ENCODE data around the gene ITPKC. TPM values are rescaled to one million over a fixed set of nuclear protein-coding genes. Genes with fewer than 3 reads are reported as not detected.

Gene ITPKC
- total and polyA plus RNA-seq, 2 experiments from 2014 or later, result 5.3 to 12.6 TPM

- Histone ChIP-seq H2AFZ (no peak overlapping the region), H3K27ac (ENCODE audit: low read depth) (no peak overlapping the region), H3K79me2 (replicated peaks; ENCODE audit: insufficient read depth) (no peaks in the 10 kb centered on the region), H3K36me3 (ENCODE audit: insufficient read depth) (peaks cover 15% of the 10 kb centered on the region; the same call in 1 of the 2 replicates), H3K4me3 (no peak overlapping the region), H3K9me2 (ENCODE audit: insufficient read depth) (no peaks in the 10 kb centered on the region), H3F3A (replicated peaks; ENCODE audit: low read depth) (no peaks in the 10 kb centered on the region), H3K4me1 (ENCODE audit: insufficient read depth) (no peaks in the 10 kb centered on the region), H3K4me2 (no peak overlapping the region), H4K20me1 (replicated peaks; ENCODE audit: insufficient read depth) (no peaks in the 10 kb centered on the region), H3K27me3 (ENCODE audit: insufficient read depth) (no peaks in the 10 kb centered on the region)
- ATAC-seq (no peak), DNase-seq (ENCODE audit: low spot score) (no peak)
- Mint-ChIP-seq H3K36me3 (ENCODE audit: low read depth) (peaks cover 32% of the 10 kb centered on the region), H3K9me3 (no peaks in the 10 kb centered on the region), H3K27me3 (ENCODE audit: insufficient read depth, low read depth, poor library complexity) (no peaks in the 10 kb centered on the region), H3K27ac (no peak overlapping the region), H3K4me3 (no peak overlapping the region), H3K4me1 (no peaks in the 10 kb centered on the region)
- TF ChIP-seq STAT1 (IDR thresholded peaks at IDR 0.05; ENCODE audit: unreplicated experiment) (no peak), NANOG (IDR thresholded peaks at IDR 0.05; ENCODE audit: borderline replicate concordance) (no peak), EZH2 (IDR thresholded peaks at IDR 0.05; ENCODE audit: low read depth, unreplicated experiment) (no peak), CTCF (conservative IDR thresholded peaks at IDR 0.05; ENCODE audit: low read depth in 2 of 2) (no peak), REST (IDR thresholded peaks at IDR 0.05; ENCODE audit: unreplicated experiment) (no peak), JUNB (IDR thresholded peaks at IDR 0.05; ENCODE audit: unreplicated experiment) (no peak), ZNF114 (CRISPR knock-in tag; IDR thresholded peaks at IDR 0.05) (no peak)
These were observed 44.9 kb upstream of the ITPKC start for GRCh38 chr19:40672038-40672437.

GRCh38 chr19:40672573-40673299, 44.2 kb upstream of the ITPKC start:
- Histone ChIP-seq H3F3A (replicated peaks; ENCODE audit: low read depth) (no peaks in the 10 kb centered on the region), H3K36me3 (ENCODE audit: insufficient read depth) (peaks cover 15% of the 10 kb centered on the region; the same call in 1 of the 2 replicates), H4K20me1 (replicated peaks; ENCODE audit: insufficient read depth) (no peaks in the 10 kb centered on the region), H3K27ac (ENCODE audit: low read depth) (no peak overlapping the region), H3K4me1 (ENCODE audit: insufficient read depth) (no peaks in the 10 kb centered on the region), H3K4me3 (no peak overlapping the region), H3K4me2 (no peak overlapping the region), H3K79me2 (replicated peaks; ENCODE audit: insufficient read depth) (no peaks in the 10 kb centered on the region), H3K9me2 (ENCODE audit: insufficient read depth) (no peaks in the 10 kb centered on the region), H3K27me3 (ENCODE audit: insufficient read depth) (no peaks in the 10 kb centered on the region), H2AFZ (no peak overlapping the region)
- TF ChIP-seq ZNF114 (CRISPR knock-in tag; IDR thresholded peaks at IDR 0.05), result no peak
- Mint-ChIP-seq H3K4me3 (no peak overlapping the region), H3K4me1 (no peaks in the 10 kb centered on the region), H3K27me3 (ENCODE audit: insufficient read depth, low read depth, poor library complexity) (no peaks in the 10 kb centered on the region), H3K36me3 (ENCODE audit: low read depth) (peaks cover 39% of the 10 kb centered on the region), H3K9me3 (no peaks in the 10 kb centered on the region), H3K27ac (no peak overlapping the region)
- ATAC-seq, result no peak
- DNase-seq (ENCODE audit: low spot score), result no peak

All from GM23338 (cell line).